ENCODE results near the gene NDUFAF8. TPM values are rescaled to one million over a fixed set of nuclear protein-coding genes. Genes with fewer than 3 reads are reported as not detected.

Gene NDUFAF8
- total RNA-seq, 1 donor from 2014 or later, result 38.9 TPM

GRCh38 chr17:81219476-81220180 lies 19.5 kb upstream of the NDUFAF8 start:
- DNase-seq (ENCODE audit: extremely low spot score, unreplicated experiment), result no peak
- peaks cover 17% of the 10 kb centered on the region for H3K4me1 Mint-ChIP-seq (ENCODE audit: unreplicated experiment)
- no peak overlapping the region for H3K4me3 Mint-ChIP-seq (ENCODE audit: unreplicated experiment)
- no peaks in the 10 kb centered on the region for H3K27me3 Mint-ChIP-seq (ENCODE audit: unreplicated experiment)
- TF ChIP-seq CTCF (IDR thresholded peaks at IDR 0.05), result no peak
- no peaks in the 10 kb centered on the region for H3K9me3 Mint-ChIP-seq (ENCODE audit: unreplicated experiment)
- no peak overlapping the region for H3K27ac Mint-ChIP-seq (ENCODE audit: unreplicated experiment)
- peaks cover 2% of the 10 kb centered on the region for H3K36me3 Mint-ChIP-seq (ENCODE audit: unreplicated experiment)

GRCh38 chr17:81221371-81221841 lies 17.7 kb upstream of the NDUFAF8 start:
- Mint-ChIP-seq H3K27me3 (ENCODE audit: unreplicated experiment) (no peaks in the 10 kb centered on the region), H3K36me3 (ENCODE audit: unreplicated experiment) (peaks cover 2% of the 10 kb centered on the region), H3K4me3 (ENCODE audit: unreplicated experiment) (peak overlapping the region; percentile 69), H3K9me3 (ENCODE audit: unreplicated experiment) (no peaks in the 10 kb centered on the region), H3K27ac (ENCODE audit: unreplicated experiment) (peak overlapping the region; percentile 15), H3K4me1 (ENCODE audit: unreplicated experiment) (peaks cover 17% of the 10 kb centered on the region)
- no peak for DNase-seq (ENCODE audit: extremely low spot score, unreplicated experiment)
- no peak for TF ChIP-seq CTCF (IDR thresholded peaks at IDR 0.05)

GRCh38 chr17:81221842-81222619 lies 17.1 kb upstream of the NDUFAF8 start:
- no peak for DNase-seq (ENCODE audit: extremely low spot score, unreplicated experiment)
- no peak for TF ChIP-seq CTCF (IDR thresholded peaks at IDR 0.05)
- no peaks in the 10 kb centered on the region for H3K27me3 Mint-ChIP-seq (ENCODE audit: unreplicated experiment)
- H3K36me3 Mint-ChIP-seq (ENCODE audit: unreplicated experiment), result peaks cover 2% of the 10 kb centered on the region
- no peaks in the 10 kb centered on the region for H3K9me3 Mint-ChIP-seq (ENCODE audit: unreplicated experiment)
- peak overlapping the region; percentile 69 for H3K4me3 Mint-ChIP-seq (ENCODE audit: unreplicated experiment)
- no peak overlapping the region for H3K27ac Mint-ChIP-seq (ENCODE audit: unreplicated experiment)
- peaks cover 17% of the 10 kb centered on the region for H3K4me1 Mint-ChIP-seq (ENCODE audit: unreplicated experiment)

- TF ChIP-seq CTCF (IDR thresholded peaks at IDR 0.05), result no peak
Observed at GRCh38 chr17:81222620-81222905, 16.6 kb upstream of the NDUFAF8 start.

More at GRCh38 chr17:81222620-81222905, 16.6 kb upstream of the NDUFAF8 start:
- Mint-ChIP-seq H3K4me3 (ENCODE audit: unreplicated experiment) (peak overlapping the region; percentile 78), H3K27me3 (ENCODE audit: unreplicated experiment) (no peaks in the 10 kb centered on the region), H3K27ac (ENCODE audit: unreplicated experiment) (no peak overlapping the region), H3K4me1 (ENCODE audit: unreplicated experiment) (peaks cover 17% of the 10 kb centered on the region), H3K36me3 (ENCODE audit: unreplicated experiment) (peaks cover 4% of the 10 kb centered on the region), H3K9me3 (ENCODE audit: unreplicated experiment) (no peaks in the 10 kb centered on the region)
- no peak for DNase-seq (ENCODE audit: extremely low spot score, unreplicated experiment)
